Transverse colon (tissue), 4 donors: ENCODE measurements around the gene PACRGL. TPM values are rescaled to one million over a fixed set of nuclear protein-coding genes. Genes with fewer than 3 reads are reported as not detected.
A peak's percentile ranks its signal among the peaks of the same experiment; 100 is the strongest.

Experiments
- DNase-seq: peaks from one replicate; pipeline ENCODE4 v3.0.0-alpha.2; 2019
- H3K27ac ChIP-seq, 4 donors: fragments of 200-600 bp; sonication (generic); 2 replicates each; pipeline ENCODE4 v1.5.1; 2016 to 2018; ENCODE audit warnings: inconsistent platforms in 4 of 4
- H3K27me3 ChIP-seq: fragments of 200-600 bp; sonication (generic); 2 replicates; pipeline ENCODE4 v1.5.1; 2017; ENCODE audit warnings: inconsistent platforms
- H3K36me3 ChIP-seq, 4 donors: fragments of 200-600 bp; sonication (generic); 2 replicates each; pipeline ENCODE4 v1.5.1; 2017 to 2019; ENCODE audit warnings: inconsistent platforms in 4 of 4
- H3K4me1 ChIP-seq, 4 donors: fragments of 200-600 bp; sonication (generic); 2 replicates each; pipeline ENCODE4 v1.5.1; 2017 to 2020; ENCODE audit warnings: inconsistent platforms in 4 of 4
- H3K4me3 ChIP-seq, 4 donors: fragments of 200-600 bp; sonication (generic); 1 replicate in 1 of 4; 2 replicates in 3 of 4; pipeline versions ENCODE4 v1.5.1 to v1.6.1; 2017 to 2019; ENCODE audit warnings: inconsistent platforms in 4 of 4
- H3K9me3 ChIP-seq, 2 donors: fragments of 200-600 bp; sonication (generic); 2 replicates each; pipeline ENCODE4 v1.5.1; 2017 to 2019; ENCODE audit warnings: inconsistent platforms in 2 of 2
- EP300 ChIP-seq: sonication (generic); formaldehyde crosslinking; IDR thresholded peaks from one replicate; pipeline ENCODE4 v1.6.1; 2017; ENCODE audit warnings: antibody characterized with exemption, low read depth
- POLR2A ChIP-seq: fragments of 450-650 bp; IDR thresholded peaks from one replicate; pipeline ENCODE4 v1.6.1; 2016; ENCODE audit warnings: antibody characterized with exemption, mild to moderate bottlenecking, moderate library complexity
- POLR2AphosphoS5 ChIP-seq, 3 donors: sonication (generic); formaldehyde crosslinking; IDR thresholded peaks; one replicate each; pipeline ENCODE4 v1.6.1; 2016; ENCODE audit warnings: antibody characterized with exemption in 3 of 3
- WGBS, 2 donors: methylation state at CpG; one replicate each; pipeline ENCODE4 v1.1.5; 2018; ENCODE audit warnings: low coverage in 1 of 2; 5-methylcytosine and 5-hydroxymethylcytosine counted together
- in situ Hi-C, 4 donors: fragments of 200-750 bp; cut with MboI; loops; one replicate each; pipeline versions ENCODE4 v1.15.0 to v1.15.1; 2017; ENCODE audit warnings: low sequenced_read_pairs in 3 of 4, low pct_ligation_motif_present in 1 of 4, low pct_unique_long_range_greater_than_20kb in 1 of 4
- intact Hi-C: fragments of 100-400 bp; cut with DNase I; formaldehyde crosslinking; loops from one replicate; pipeline ENCODE4 v1.15.1; 2023; ENCODE audit warnings: low total_unique reads
- total RNA-seq, 4 donors: library from RNA; depleted of rRNA; stranded (reverse); fragments of >200 nt; gene quantifications; one replicate each; pipeline ENCODE4 v1.1.0, GENCODE V29; 2016
- TF ChIP-seq, protein P1 (sequence below), 5 experiments: fragments of 200-600 bp in 3 of 5; fragments of 450-650 bp in 2 of 5; sonication (generic) in 3 of 5; IDR thresholded peaks; 1 replicate in 2 of 5; 2 replicates in 3 of 5; pipeline ENCODE4 v1.5.1; 2016 to 2017; ENCODE audit warnings: antibody characterized with exemption in 5 of 5, inconsistent platforms in 3 of 5, mild to moderate bottlenecking in 2 of 5, moderate library complexity in 1 of 5

The PACRGL gene
- total RNA-seq, 4 donors from 2014 or later: 22.5 to 77.5 (median 40.1) TPM

DNA sequence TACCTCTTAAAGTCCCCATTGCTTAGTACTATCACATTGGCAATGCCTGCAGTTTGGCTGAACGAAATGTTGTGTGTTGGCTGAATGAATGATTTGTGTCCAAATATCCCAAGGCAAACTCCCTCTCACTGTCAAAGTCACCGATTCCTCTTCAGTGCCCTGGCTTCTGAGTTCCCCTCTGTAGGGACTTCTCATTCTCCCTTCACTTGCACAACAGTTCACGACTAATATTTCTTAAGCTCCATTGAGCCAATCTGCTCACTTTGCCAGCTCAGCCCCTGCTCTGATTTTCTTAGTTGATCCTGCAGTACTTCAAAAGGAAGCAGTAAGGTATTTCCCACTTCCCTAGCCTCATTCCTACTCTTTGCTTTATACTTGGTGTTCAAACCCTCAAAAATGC lies 21.9 kb upstream of the PACRGL start:
- no peak for DNase-seq
- no peaks in the 10 kb centered on the region for H3K9me3 ChIP-seq
- intact Hi-C loops: no loop called here
- in situ Hi-C loops: loop anchor here in 1 of 4 donors (25.0 kb wide), 2 partner anchors 116 to 1991 kb away; no protein-coding TSS in a partner anchor
- TF ChIP-seq EP300 (no peak), POLR2AphosphoS5 (IDR thresholded peaks at IDR 0.05) (no peak), POLR2A (no peak)
- TF ChIP-seq, protein P1, sequence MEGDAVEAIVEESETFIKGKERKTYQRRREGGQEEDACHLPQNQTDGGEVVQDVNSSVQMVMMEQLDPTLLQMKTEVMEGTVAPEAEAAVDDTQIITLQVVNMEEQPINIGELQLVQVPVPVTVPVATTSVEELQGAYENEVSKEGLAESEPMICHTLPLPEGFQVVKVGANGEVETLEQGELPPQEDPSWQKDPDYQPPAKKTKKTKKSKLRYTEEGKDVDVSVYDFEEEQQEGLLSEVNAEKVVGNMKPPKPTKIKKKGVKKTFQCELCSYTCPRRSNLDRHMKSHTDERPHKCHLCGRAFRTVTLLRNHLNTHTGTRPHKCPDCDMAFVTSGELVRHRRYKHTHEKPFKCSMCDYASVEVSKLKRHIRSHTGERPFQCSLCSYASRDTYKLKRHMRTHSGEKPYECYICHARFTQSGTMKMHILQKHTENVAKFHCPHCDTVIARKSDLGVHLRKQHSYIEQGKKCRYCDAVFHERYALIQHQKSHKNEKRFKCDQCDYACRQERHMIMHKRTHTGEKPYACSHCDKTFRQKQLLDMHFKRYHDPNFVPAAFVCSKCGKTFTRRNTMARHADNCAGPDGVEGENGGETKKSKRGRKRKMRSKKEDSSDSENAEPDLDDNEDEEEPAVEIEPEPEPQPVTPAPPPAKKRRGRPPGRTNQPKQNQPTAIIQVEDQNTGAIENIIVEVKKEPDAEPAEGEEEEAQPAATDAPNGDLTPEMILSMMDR (IDR thresholded peaks at IDR 0.05): no peak
- 77 to 82% methylated on average over 2 to 3 of the region's 3 CpGs for WGBS, 2 donors
- no peaks in the 10 kb centered on the region for H3K36me3 ChIP-seq
- H3K4me1 ChIP-seq: peaks cover 0 to 5% (median 2%) of the 10 kb centered on the region in 4 donors
- H3K4me3 ChIP-seq: no peak overlapping the region
- no peaks in the 10 kb centered on the region for H3K27me3 ChIP-seq
- no peak overlapping the region for H3K27ac ChIP-seq

DNA sequence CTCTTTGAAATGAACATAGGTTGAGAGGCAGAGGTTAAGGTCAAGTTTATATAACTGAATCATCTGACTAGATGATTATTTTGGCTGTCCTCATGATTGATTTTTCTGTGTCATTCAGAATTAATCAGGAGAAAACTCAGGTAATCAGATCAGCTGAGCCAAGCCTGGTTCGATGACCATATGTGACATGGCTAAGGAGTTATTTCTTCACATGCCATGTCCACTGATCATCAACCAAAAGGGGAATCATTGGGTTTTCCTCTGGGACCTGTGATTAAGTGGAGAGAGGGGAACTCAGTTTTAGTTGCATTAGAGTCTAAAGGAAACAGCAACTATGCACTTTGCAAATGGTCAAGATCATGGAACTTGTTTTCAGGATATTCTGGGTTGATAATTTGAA lies 20.3 kb upstream of the PACRGL start:
- Histone ChIP-seq H3K9me3 (no peaks in the 10 kb centered on the region), H3K27me3 (no peaks in the 10 kb centered on the region), H3K4me3 (no peak overlapping the region), H3K27ac (no peak overlapping the region), H3K4me1 (peaks cover 0 to 5% (median 2%) of the 10 kb centered on the region in 4 donors), H3K36me3 (no peaks in the 10 kb centered on the region)
- intact Hi-C loops: loop anchor here (10.0 kb wide), 1 partner anchor 1455 kb away; no protein-coding TSS in a partner anchor
- in situ Hi-C loops: loop anchor here (10.0 to 25.0 kb wide), 3 partner anchors 118 to 1993 kb away; no protein-coding TSS in a partner anchor
- DNase-seq: no peak
- no peak for TF ChIP-seq EP300
- no peak for TF ChIP-seq POLR2A
- TF ChIP-seq, protein P1 (IDR thresholded peaks at IDR 0.05): no peak
- no peak for TF ChIP-seq POLR2AphosphoS5 (IDR thresholded peaks at IDR 0.05)
- WGBS, 2 donors: 79 to 100% methylated on average over 1 of the region's 1 CpG

DNA sequence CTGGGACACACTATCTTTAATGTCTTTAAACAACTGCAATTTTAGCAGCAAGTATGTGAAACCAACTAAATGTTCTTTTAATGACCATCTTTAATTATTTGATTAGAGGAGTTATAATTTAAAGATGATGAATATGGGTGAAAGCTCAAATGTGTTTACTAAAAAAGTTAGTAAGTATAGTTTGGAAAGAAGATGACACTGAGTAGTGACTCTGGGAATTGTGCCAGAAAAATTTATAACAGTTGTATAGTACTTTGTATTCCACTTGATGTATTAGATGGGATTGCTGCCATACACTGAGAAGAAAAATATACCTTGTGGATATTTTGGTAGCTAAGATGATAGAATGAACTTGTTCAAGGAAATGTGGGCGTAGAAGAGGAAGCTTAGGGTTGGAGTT lies 19.5 kb upstream of the PACRGL start:
- intact Hi-C loops: loop anchor here (10.0 kb wide), 1 partner anchor 1456 kb away; no protein-coding TSS in a partner anchor
- no peaks in the 10 kb centered on the region for H3K27me3 ChIP-seq
- H3K9me3 ChIP-seq: no peaks in the 10 kb centered on the region
- TF ChIP-seq POLR2A (no peak), POLR2AphosphoS5 (IDR thresholded peaks at IDR 0.05) (no peak), EP300 (no peak)
- TF ChIP-seq, protein P1 (IDR thresholded peaks at IDR 0.05): no peak
- in situ Hi-C loops: loop anchor here (10.0 to 25.0 kb wide), 3 partner anchors 118 to 1993 kb away; no protein-coding TSS in a partner anchor
- no peaks in the 10 kb centered on the region for H3K36me3 ChIP-seq
- H3K4me3 ChIP-seq: no peak overlapping the region
- peak overlapping the region in 2 of 4 donors; percentile 18 to 35 for H3K27ac ChIP-seq
- DNase-seq: no peak
- peaks cover 0 to 7% (median 2%) of the 10 kb centered on the region in 4 donors for H3K4me1 ChIP-seq
- whole genome bisulfite sequencing, 2 donors: 27 to 36% methylated on average over 1 of the region's 1 CpG

DNA sequence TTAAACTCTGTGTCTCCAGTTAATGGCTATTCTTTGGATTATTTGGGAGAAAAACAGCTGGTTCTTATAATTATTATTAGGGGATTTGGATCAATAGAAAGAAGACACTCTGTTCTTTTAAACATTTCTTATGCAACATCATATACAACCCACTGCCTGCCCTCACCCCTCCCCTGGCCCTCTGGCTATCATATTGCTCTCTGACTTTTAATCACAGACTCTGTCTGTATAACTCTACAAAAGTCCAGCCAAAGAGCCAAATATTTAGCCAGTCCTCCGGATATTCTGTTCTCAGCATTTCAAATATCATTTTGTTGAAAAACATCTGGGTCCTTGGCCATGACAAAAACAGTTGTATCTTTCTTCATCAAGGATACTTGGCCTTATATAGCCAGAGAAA lies 19.0 kb upstream of the PACRGL start:
- H3K9me3 ChIP-seq: no peaks in the 10 kb centered on the region
- peaks cover 0 to 7% (median 2%) of the 10 kb centered on the region in 4 donors for H3K4me1 ChIP-seq
- H3K36me3 ChIP-seq: no peaks in the 10 kb centered on the region
- WGBS, 2 donors: 68 to 80% methylated on average over 1 of the region's 1 CpG
- no peak overlapping the region for H3K4me3 ChIP-seq
- TF ChIP-seq, protein P1 (IDR thresholded peaks at IDR 0.05): no peak
- TF ChIP-seq POLR2AphosphoS5 (IDR thresholded peaks at IDR 0.05): peak in 1 of 3 donors; percentile 40
- in situ Hi-C loops: loop anchor here (10.0 to 25.0 kb wide), 3 partner anchors 119 to 1994 kb away; no protein-coding TSS in a partner anchor
- DNase-seq: peak; percentile 12
- H3K27me3 ChIP-seq: no peaks in the 10 kb centered on the region
- peak overlapping the region in 1 of 4 donors; percentile 35 for H3K27ac ChIP-seq
- intact Hi-C loops: loop anchor here (10.0 kb wide), 1 partner anchor 1456 kb away; no protein-coding TSS in a partner anchor
